BLaER1 (cell line): ENCODE measurements around the gene GGPS1.
"Not testable (repeated sequence)": the region's sequence is repeated elsewhere in the genome, so short reads cannot be mapped to it uniquely, and the experiment has no call there.

Source experiments
- H3K27ac ChIP-seq: shearing (Covaris generic); formaldehyde crosslinking; 2 replicates; pipeline ENCODE4 v1.8.1; 2022
- H3K27me3 ChIP-seq: shearing (Covaris generic); formaldehyde crosslinking; 2 replicates; pipeline ENCODE4 v1.8.1; 2022
- H3K36me3 ChIP-seq: shearing (Covaris generic); formaldehyde crosslinking; 2 replicates; pipeline ENCODE4 v1.8.1; 2022
- H3K4me1 ChIP-seq: shearing (Covaris generic); formaldehyde crosslinking; 2 replicates; pipeline ENCODE4 v1.8.1; 2022
- H3K4me2 ChIP-seq: shearing (Covaris generic); formaldehyde crosslinking; 2 replicates; pipeline ENCODE4 v1.8.1; 2022
- H3K4me3 ChIP-seq: shearing (Covaris generic); formaldehyde crosslinking; 2 replicates; pipeline ENCODE4 v1.8.1; 2022
- H3K9ac ChIP-seq: shearing (Covaris generic); formaldehyde crosslinking; 2 replicates; pipeline ENCODE4 v1.8.1; 2022
- H3K9me3 ChIP-seq: shearing (Covaris generic); formaldehyde crosslinking; 2 replicates; pipeline ENCODE4 v1.8.1; 2022
- H4K20me1 ChIP-seq: shearing (Covaris generic); formaldehyde crosslinking; 2 replicates; pipeline ENCODE4 v1.8.1; 2022
- Cebpa-rat ChIP-seq: shearing (Covaris generic); IDR thresholded peaks from 2 replicates; pipeline ENCODE4 v1.8.1; 2022

GGPS1 gene

DNA sequence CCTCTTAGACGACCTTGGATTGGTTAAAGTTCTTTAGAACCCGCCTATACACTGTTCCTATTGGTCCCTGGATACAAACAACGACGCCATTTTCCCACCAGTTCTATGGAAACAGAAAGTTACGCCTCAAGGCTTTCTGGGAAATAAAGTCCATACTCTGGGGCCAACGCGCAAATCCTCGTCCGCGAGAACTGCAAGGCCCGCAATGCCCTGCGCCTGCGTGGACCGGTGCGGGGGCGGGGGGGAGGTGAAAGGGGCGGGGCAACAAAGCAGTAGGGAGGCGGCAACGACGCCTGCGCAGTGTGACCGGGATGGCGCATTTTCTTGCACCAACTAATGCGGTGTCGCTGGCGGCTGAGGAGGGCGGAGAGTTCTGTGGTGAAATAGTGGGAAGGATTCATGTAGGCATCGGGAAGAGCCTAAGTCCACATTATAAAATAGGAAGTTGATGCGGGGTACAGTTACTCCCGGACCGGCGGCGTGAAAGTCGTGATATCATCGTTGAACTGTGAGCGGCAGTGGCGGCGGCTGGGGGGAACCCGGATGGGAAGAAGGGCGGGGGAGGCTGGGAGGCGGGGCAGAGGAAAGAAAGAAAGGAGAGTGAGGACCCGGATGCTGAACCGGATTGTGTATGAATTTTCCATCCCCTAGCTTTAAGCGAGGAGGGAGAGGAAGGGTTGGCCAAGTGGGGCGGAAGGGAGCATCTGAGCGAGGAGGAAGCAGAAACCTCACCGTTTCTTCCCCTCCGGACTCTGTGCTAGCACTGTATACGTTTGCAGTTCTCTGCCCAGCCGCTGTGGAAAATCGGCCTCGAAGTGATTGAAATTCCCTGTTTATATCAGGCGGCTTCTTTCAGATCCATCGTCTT lies at the start of gene GGPS1:
TSS of gene GGPS1 (plus strand) at position 300 of the 868 bp plus-strand sequence. CDS start 6,695 bp downstream, outside the sequence.
- Histone ChIP-seq H3K4me3 (peak within 1 kb of the TSS; percentile 99), H3K9ac (peak within 1 kb of the TSS; percentile 99), H4K20me1 (peaks cover 73% of the 10 kb centered on the region), H3K27ac (peak within 1 kb of the TSS; percentile 96), H3K4me2 (peak within 1 kb of the TSS; percentile 86), H3K4me1 (peaks cover 51% of the 10 kb centered on the region), H3K27me3 (no peaks in the 10 kb centered on the region), H3K36me3 (peaks cover 11% of the 10 kb centered on the region), H3K9me3 (no peaks in the 10 kb centered on the region)
- no peak for TF ChIP-seq Cebpa-rat

DNA sequence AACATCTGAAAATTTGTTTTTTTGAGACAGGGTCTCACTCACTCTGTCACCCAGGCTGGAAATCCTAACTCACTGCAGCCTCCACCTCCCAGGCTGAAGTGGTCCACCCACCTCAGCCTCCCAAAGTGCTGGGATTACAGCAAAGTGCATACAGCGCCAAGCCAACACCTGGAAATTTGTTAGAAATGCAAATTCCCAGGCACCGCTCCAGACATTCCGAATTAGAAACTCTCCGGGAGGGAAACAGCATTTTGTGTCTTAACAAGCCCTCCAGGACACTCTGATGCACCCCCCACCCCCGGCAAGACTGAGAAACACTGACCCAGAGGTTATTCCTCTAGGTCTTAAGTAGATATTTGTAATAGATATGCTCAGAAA lies 49.5 kb upstream of the GGPS1 start:
- no peaks in the 10 kb centered on the region for H3K27me3 ChIP-seq
- no peak for TF ChIP-seq Cebpa-rat
- H3K9ac ChIP-seq: no peak overlapping the region
- H3K27ac ChIP-seq: no peak overlapping the region
- peaks cover 17% of the 10 kb centered on the region for H3K4me1 ChIP-seq
- H4K20me1 ChIP-seq: peaks cover 100% of the 10 kb centered on the region
- H3K9me3 ChIP-seq: peaks cover under 1% of the 10 kb centered on the region; the same call in 1 of the 2 replicates
- H3K4me3 ChIP-seq: no peak overlapping the region
- H3K4me2 ChIP-seq: no peak overlapping the region
- H3K36me3 ChIP-seq: peaks cover 17% of the 10 kb centered on the region

DNA sequence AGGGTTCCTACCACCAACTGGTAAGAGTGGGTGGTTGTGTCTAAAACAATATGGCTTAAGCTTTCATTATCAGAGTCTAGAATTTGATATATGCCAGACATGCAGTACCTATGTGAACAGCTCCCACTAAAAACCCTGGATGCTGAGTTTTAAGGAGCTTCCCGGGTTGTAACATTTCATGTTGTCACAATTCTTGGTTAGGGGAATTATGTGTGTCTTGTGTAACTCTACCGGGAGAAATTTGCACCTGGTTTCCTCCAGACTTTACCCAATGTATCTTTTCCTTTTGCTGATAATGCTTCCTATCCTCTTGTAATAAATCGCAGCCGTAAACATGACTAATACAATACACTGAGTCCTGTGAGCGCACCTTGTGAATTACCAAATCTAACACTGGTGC lies 48.7 kb upstream of the GGPS1 start:
- Histone ChIP-seq H3K4me2 (no peak overlapping the region), H3K4me3 (no peak overlapping the region), H3K4me1 (peaks cover 17% of the 10 kb centered on the region), H3K27me3 (no peaks in the 10 kb centered on the region), H3K36me3 (peaks cover 23% of the 10 kb centered on the region), H3K9me3 (peaks cover 3% of the 10 kb centered on the region; the same call in 1 of the 2 replicates), H3K9ac (no peak overlapping the region), H4K20me1 (peaks cover 100% of the 10 kb centered on the region), H3K27ac (no peak overlapping the region)
- no peak for TF ChIP-seq Cebpa-rat

DNA sequence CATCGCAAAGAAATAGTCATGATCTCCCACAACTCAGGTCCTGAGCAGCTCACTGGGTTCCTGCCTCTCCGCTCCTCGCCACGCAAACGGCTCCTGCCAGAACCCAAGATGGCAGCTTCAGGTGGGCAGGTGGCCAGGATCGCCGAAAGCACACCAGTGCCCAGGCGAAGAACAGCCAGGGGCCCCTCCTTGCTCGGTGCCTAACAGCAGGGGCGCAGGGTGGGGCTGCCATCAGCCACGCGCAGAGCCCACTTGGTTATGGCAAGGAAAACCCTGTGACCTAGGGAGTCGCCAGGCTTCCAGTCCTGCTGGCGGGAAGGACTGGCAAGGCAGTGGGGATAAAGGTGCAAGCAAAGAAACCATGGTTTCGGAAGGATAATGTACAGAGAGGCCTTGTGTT lies 47.9 kb upstream of the GGPS1 start:
- H3K4me1 ChIP-seq: peaks cover 12% of the 10 kb centered on the region

GRCh38 chr1:235283636-235284035 lies 44.7 kb upstream of the GGPS1 start:
- H4K20me1 ChIP-seq: peaks cover 100% of the 10 kb centered on the region
- not testable (repeated sequence) for H3K4me1 ChIP-seq

More for the DNA sequence above, 47.9 kb upstream of the GGPS1 start:
- Histone ChIP-seq H3K27ac (no peak overlapping the region), H3K36me3 (peaks cover 27% of the 10 kb centered on the region), H3K4me2 (no peak overlapping the region), H3K9me3 (peaks cover 3% of the 10 kb centered on the region; the same call in 1 of the 2 replicates), H3K9ac (no peak overlapping the region), H3K27me3 (no peaks in the 10 kb centered on the region), H4K20me1 (peaks cover 100% of the 10 kb centered on the region), H3K4me3 (no peak overlapping the region)
- no peak for TF ChIP-seq Cebpa-rat

DNA sequence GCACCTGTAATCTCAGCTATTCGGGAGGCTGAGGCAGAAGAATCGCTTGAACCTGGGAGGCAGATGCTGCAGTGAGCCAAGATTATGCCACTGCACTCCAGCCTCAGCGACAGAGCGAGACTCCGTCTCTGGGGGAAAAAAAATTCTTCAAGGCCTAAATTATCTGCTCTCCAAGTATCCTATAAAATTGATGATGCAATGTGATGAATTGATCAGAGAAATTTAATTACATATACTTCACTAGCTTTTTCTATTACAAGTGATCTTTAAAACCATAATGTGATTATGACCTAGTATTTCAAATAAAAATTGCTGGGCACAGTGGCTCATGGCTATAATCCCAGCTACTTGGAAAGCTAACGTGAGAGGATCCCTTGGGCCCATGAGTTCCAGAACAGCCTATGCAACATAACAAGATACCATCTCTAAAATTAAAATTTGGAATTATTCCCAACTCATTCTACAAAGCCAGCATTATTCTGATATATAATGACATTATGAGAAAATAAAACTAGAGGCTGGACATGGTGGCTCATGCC lies 44.1 kb upstream of the GGPS1 start:
- TF ChIP-seq Cebpa-rat: no peak
- Histone ChIP-seq H3K9ac (no peak overlapping the region), H3K27me3 (no peaks in the 10 kb centered on the region), H3K9me3 (peaks cover 12% of the 10 kb centered on the region), H3K36me3 (peaks cover 43% of the 10 kb centered on the region), H3K4me2 (no peak overlapping the region), H3K27ac (no peak overlapping the region), H3K4me1 (0 out of 2 replicates have a peak, but pooled peaks cover 6% of the 10 kb centered on the region), H4K20me1 (peaks cover 100% of the 10 kb centered on the region), H3K4me3 (no peak overlapping the region)

More at GRCh38 chr1:235283636-235284035, 44.7 kb upstream of the GGPS1 start:
- not testable (repeated sequence) for H3K4me2 ChIP-seq, H3K27ac ChIP-seq, H3K27me3 ChIP-seq, H3K9ac ChIP-seq, H3K4me3 ChIP-seq
- Histone ChIP-seq H3K36me3 (peaks cover 43% of the 10 kb centered on the region), H3K9me3 (peaks cover 12% of the 10 kb centered on the region)

DNA sequence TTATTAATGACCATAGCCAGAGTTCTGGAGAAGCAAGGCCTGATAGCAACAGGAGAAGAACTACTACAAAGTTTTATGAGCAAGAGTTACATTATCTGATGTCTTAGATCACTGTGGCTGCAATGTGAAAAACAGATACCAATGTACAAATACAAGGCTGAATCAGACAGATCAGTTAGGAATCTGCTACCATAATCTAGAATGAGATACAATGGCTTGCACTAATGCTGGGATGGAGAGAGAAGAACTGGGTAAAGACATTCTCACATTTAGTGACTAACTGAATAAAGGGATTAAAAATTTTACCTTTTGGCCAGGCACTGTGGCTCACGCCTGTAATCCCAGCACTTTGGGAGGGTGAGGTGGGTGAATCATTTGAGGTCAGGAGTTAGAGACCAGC lies 41.7 kb upstream of the GGPS1 start:
- H3K9me3 ChIP-seq: peaks cover 12% of the 10 kb centered on the region
- H3K4me2 ChIP-seq: no peak overlapping the region
- no peaks in the 10 kb centered on the region for H3K27me3 ChIP-seq
- peaks cover 100% of the 10 kb centered on the region for H4K20me1 ChIP-seq
- peaks cover 39% of the 10 kb centered on the region for H3K36me3 ChIP-seq
- peaks cover 6% of the 10 kb centered on the region; the same call in 1 of the 2 replicates for H3K4me1 ChIP-seq
- H3K27ac ChIP-seq: no peak overlapping the region
- no peak overlapping the region for H3K4me3 ChIP-seq
- TF ChIP-seq Cebpa-rat: no peak
- no peak overlapping the region for H3K9ac ChIP-seq

DNA sequence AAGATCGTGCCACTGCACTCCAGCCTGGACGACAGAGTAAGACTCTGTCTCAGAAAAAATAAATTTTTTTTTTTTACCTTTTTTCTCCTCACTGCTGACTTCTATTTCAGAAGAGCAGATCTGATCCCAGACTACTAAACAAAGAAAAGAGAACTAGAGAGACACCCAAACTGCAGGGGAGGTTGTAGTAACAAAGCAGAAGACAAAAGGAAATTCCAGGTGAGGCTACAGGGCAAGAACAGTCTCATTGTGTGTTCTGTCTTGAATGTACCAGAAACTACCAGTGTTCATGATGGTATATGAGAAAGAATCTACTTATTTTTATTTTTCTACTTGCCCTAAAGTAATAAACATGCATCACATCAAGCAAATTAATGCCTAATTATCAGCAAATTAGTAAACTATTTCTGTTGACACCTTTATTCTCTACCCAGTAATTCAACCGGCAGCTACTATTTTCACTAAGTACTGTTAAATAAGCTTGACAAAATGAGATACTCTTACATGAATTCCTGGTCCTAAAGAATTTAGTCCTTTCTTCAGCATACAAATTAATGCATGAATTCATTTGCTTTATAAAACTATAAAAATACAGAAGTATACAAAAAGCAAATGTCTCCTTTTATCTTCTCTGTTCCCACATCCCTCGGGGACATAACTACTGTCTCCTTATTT lies 41.0 kb upstream of the GGPS1 start:
- Histone ChIP-seq H3K4me2 (no peak overlapping the region), H3K9me3 (peaks cover 12% of the 10 kb centered on the region), H3K4me1 (peaks cover 6% of the 10 kb centered on the region; the same call in 1 of the 2 replicates), H3K9ac (no peak overlapping the region), H4K20me1 (peaks cover 100% of the 10 kb centered on the region), H3K27ac (no peak overlapping the region), H3K36me3 (peaks cover 39% of the 10 kb centered on the region), H3K27me3 (no peaks in the 10 kb centered on the region), H3K4me3 (no peak overlapping the region)
- TF ChIP-seq Cebpa-rat: no peak

GRCh38 chr1:235289859-235290739 lies 38.3 kb upstream of the GGPS1 start:
- Histone ChIP-seq H3K4me3 (no peak overlapping the region), H3K9ac (no peak overlapping the region), H3K27me3 (no peaks in the 10 kb centered on the region), H3K36me3 (peaks cover 26% of the 10 kb centered on the region; the same call in 1 of the 2 replicates), H3K4me1 (peaks cover 6% of the 10 kb centered on the region; the same call in 1 of the 2 replicates), H3K9me3 (peaks cover 9% of the 10 kb centered on the region; the same call in 1 of the 2 replicates), H3K4me2 (no peak overlapping the region), H3K27ac (no peak overlapping the region), H4K20me1 (peaks cover 100% of the 10 kb centered on the region)
- no peak for TF ChIP-seq Cebpa-rat
